NCI-H524 treated with DMSO at 0.1 percent for 48 hours (cell line): ENCODE measurements around the gene TTC13.

Experiments
- DNase-seq: peaks from one replicate; lab custom pipeline; 2025; lab: John Stamatoyannopoulos, UW

Gene TTC13

GRCh38 chr1:230948301-230948700 lies 30.4 kb downstream of the TTC13 start:
- no peak for DNase-seq

GRCh38 chr1:230943048-230943593 lies 35.5 kb downstream of the TTC13 start:
- no peak for DNase-seq

- DNase-seq, result no peak
Observed at GRCh38 chr1:230940848-230941247, 37.8 kb downstream of the TTC13 start.

GRCh38 chr1:230939806-230940489 lies 38.7 kb downstream of the TTC13 start:
- DNase-seq, result no peak

- no peak for DNase-seq
Observed at GRCh38 chr1:230938924-230939368, 39.7 kb downstream of the TTC13 start.

GRCh38 chr1:230937371-230937770 lies 41.3 kb downstream of the TTC13 start:
- no peak for DNase-seq

- no peak for DNase-seq
Observed at GRCh38 chr1:230936475-230936874, 42.2 kb downstream of the TTC13 start.

GRCh38 chr1:230935852-230936251 lies 42.8 kb downstream of the TTC13 start:
- no peak for DNase-seq

- DNase-seq, result no peak
Observed at GRCh38 chr1:230930986-230931385, 47.7 kb downstream of the TTC13 start.

GRCh38 chr1:230926182-230926581 lies 52.5 kb downstream of the TTC13 start:
- no peak for DNase-seq

GRCh38 chr1:230925608-230926007 lies 53.1 kb downstream of the TTC13 start:
- DNase-seq, result no peak

GRCh38 chr1:230923176-230923575 lies 55.5 kb downstream of the TTC13 start:
- DNase-seq, result no peak

GRCh38 chr1:230922620-230923019 lies 56.0 kb downstream of the TTC13 start:
- DNase-seq, result no peak

GRCh38 chr1:230919207-230919606 lies 59.5 kb downstream of the TTC13 start:
- DNase-seq, result no peak

GRCh38 chr1:230917284-230918135 lies 61.2 kb downstream of the TTC13 start:
- DNase-seq, result no peak

GRCh38 chr1:230916587-230917283 lies 61.9 kb downstream of the TTC13 start:
- DNase-seq, result no peak

GRCh38 chr1:230915078-230915477 lies 63.6 kb downstream of the TTC13 start:
- DNase-seq, result no peak

GRCh38 chr1:230913496-230913895 lies 65.2 kb downstream of the TTC13 start:
- no peak for DNase-seq

GRCh38 chr1:230910755-230911117 lies 67.9 kb downstream of the TTC13 start:
- DNase-seq, result no peak

- DNase-seq, result no peak
Observed at GRCh38 chr1:230909974-230910754, 68.5 kb downstream of the TTC13 start.

- no peak for DNase-seq
Observed at GRCh38 chr1:230907472-230908205, 71.0 kb downstream of the TTC13 start.
